K562 (cell line): ENCODE data around the gene CYBRD1. TPM values are rescaled to one million over a fixed set of nuclear protein-coding genes. Genes with fewer than 3 reads are reported as not detected.

Experiments
- BMI1 ChIP-seq: fragments of 150-350 bp; IDR thresholded peaks from 2 replicates; pipeline ENCODE4 v1.6.1; 2014; ENCODE audit warnings: low read length
- CREB1 ChIP-seq, 2 experiments: sonication (generic) in 1 of 2; formaldehyde crosslinking in 1 of 2; IDR thresholded peaks; 2 replicates each; pipeline versions ENCODE4 v1.6.1 to v1.8.0; 2012 to 2022; ENCODE audit warnings: inconsistent platforms in 1 of 2, mild to moderate bottlenecking in 1 of 2, missing genetic modification reagents in 1 of 2, moderate library complexity in 1 of 2
- CREM ChIP-seq: IDR thresholded peaks from 2 replicates; pipeline ENCODE4 v1.6.1; 2014; ENCODE audit warnings: antibody characterized with exemption, low read depth
- E2F3 ChIP-seq: fragments of 250-450 bp; sonication (Bioruptor Pico); IDR thresholded peaks from 2 replicates; pipeline ENCODE4 v1.4.0; 2020; ENCODE audit warnings: mild to moderate bottlenecking
- FOXM1 ChIP-seq, 2 experiments: fragments of 450-650 bp in 1 of 2; sonication (generic) in 1 of 2; formaldehyde crosslinking in 1 of 2; IDR thresholded peaks; 2 replicates each; pipeline versions ENCODE4 v1.6.1 to v1.9.0; 2017 to 2022; ENCODE audit warnings: low read depth in 2 of 2, mild to moderate bottlenecking in 2 of 2, missing genetic modification reagents in 1 of 2, moderate library complexity in 1 of 2
- HDAC8 ChIP-seq: fragments of 450-650 bp; IDR thresholded peaks from 2 replicates; pipeline ENCODE4 v1.6.1; 2016; ENCODE audit warnings: mild to moderate bottlenecking, missing genetic modification characterization, moderate library complexity, missing compliant biosample characterization
- PRMT5 ChIP-seq: sonication (generic); formaldehyde crosslinking; IDR thresholded peaks from 2 replicates; pipeline ENCODE4 v1.5.0; 2020; ENCODE audit warnings: missing genetic modification reagents
- THRAP3 ChIP-seq: fragments of 450-650 bp; IDR thresholded peaks from 2 replicates; pipeline ENCODE4 v1.6.1; 2016; ENCODE audit warnings: mild to moderate bottlenecking, inconsistent platforms, borderline replicate concordance
- ZNF212 ChIP-seq: fragments of 450-650 bp; formaldehyde crosslinking; IDR thresholded peaks from 2 replicates; pipeline ENCODE4 v1.4.0; 2020; ENCODE audit warnings: mild to moderate bottlenecking
- ZNF75A ChIP-seq: fragments of 450-650 bp; formaldehyde crosslinking; IDR thresholded peaks from 2 replicates; pipeline ENCODE4 v1.4.0; 2020; ENCODE audit warnings: mild to moderate bottlenecking
- polyA plus RNA-seq, 8 experiments: library from polyadenylated mRNA; depleted of rRNA in 4 of 8; stranded (reverse) in 5 of 8; unstranded in 3 of 8; fragments of >200 nt; fragmentation: Nextera tagmentation in 2 of 8; fragmentation: Illumina TruSeq in 1 of 8; extraction: Ambion mirVana in 2 of 8; extraction: Trizol in 1 of 8; gene quantifications; 2 replicates each; pipeline versions ENCODE4 v1.2.1 to v1.2.3, GENCODE V29; 2011 to 2014; ENCODE audit warnings: inconsistent platforms in 1 of 8, missing spikeins in 1 of 8
- total RNA-seq, 7 experiments: library from RNA; depleted of rRNA in 6 of 7; stranded (reverse); fragments of >200 nt in 6 of 7; fragmentation: Illumina TruSeq in 2 of 7; extraction: Trizol in 2 of 7; gene quantifications; 2 replicates each; pipeline versions ENCODE4 v1.2.1 to v1.2.3, GENCODE V29; 2011 to 2021; ENCODE audit warnings: low replicate concordance in 1 of 7
- TF ChIP-seq, protein P1 (sequence below): fragments of 450-650 bp; IDR thresholded peaks from 2 replicates; pipeline ENCODE4 v1.6.1; 2018; ENCODE audit not compliant: partially characterized antibody
- TF ChIP-seq, protein P2 (sequence below): fragments of 450-650 bp; formaldehyde crosslinking; IDR thresholded peaks from 2 replicates; pipeline ENCODE4 v1.4.0; 2022; ENCODE audit warnings: missing genetic modification characterization
- TF ChIP-seq, protein P3 (sequence below): fragments of 450-650 bp; formaldehyde crosslinking; conservative IDR thresholded peaks from 2 replicates; pipeline ENCODE4 v1.4.0; 2022; ENCODE audit warnings: mild to moderate bottlenecking, missing genetic modification characterization
- TF ChIP-seq, protein P4 (sequence below): sonication (generic); formaldehyde crosslinking; IDR thresholded peaks from 2 replicates; pipeline ENCODE4 v1.8.1; 2023; ENCODE audit warnings: mild to moderate bottlenecking, missing genetic modification reagents, moderate library complexity
- TF ChIP-seq, protein P5 (sequence below): fragments of 450-650 bp; IDR thresholded peaks from one replicate; pipeline ENCODE4 v1.6.1; 2018; ENCODE audit warnings: mild to moderate bottlenecking, moderate library complexity; ENCODE audit not compliant: partially characterized antibody

Gene CYBRD1
- total and polyA plus RNA-seq, 9 of the 15 experiments (the other 6 are each of a cell fraction or from before 2014, with no cell fraction given), result 9.6 to 22.4 (median 15.6) TPM

DNA sequence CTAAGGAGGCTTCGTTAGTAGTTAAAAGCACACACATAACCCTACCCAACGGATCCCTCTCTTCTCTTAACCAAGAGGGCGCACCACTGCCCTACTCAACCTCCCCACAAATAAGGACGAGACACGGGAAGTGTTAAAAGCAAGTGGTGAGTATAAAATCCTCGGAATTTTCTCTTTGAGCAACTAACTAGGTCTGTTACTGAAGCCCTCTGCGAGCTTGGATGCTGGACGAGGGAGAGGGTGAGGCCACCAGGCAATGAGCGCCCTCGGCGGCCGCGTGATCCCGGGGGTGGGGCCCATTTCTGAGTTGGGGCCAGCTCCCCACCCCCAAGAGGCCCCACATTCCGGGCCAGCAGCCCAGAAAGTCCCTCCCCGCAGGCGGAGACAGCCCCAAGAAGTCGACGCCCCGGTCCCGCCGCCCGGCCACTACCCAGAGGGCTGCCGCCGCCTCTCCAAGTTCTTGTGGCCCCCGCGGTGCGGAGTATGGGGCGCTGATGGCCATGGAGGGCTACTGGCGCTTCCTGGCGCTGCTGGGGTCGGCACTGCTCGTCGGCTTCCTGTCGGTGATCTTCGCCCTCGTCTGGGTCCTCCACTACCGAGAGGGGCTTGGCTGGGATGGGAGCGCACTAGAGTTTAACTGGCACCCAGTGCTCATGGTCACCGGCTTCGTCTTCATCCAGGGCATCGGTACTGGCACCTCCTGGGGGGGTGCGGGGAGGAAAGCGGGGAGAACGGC, at the start of gene CYBRD1 (continued):
- peak; percentile 52; the same call in 1 of the 2 replicates for TF ChIP-seq FOXM1 (IDR thresholded peaks at IDR 0.05; ENCODE audit: low read depth)
- TF ChIP-seq FOXM1 (CRISPR knock-in tag; IDR thresholded peaks at IDR 0.05; ENCODE audit: low read depth), result no peak
- TF ChIP-seq, protein P1, sequence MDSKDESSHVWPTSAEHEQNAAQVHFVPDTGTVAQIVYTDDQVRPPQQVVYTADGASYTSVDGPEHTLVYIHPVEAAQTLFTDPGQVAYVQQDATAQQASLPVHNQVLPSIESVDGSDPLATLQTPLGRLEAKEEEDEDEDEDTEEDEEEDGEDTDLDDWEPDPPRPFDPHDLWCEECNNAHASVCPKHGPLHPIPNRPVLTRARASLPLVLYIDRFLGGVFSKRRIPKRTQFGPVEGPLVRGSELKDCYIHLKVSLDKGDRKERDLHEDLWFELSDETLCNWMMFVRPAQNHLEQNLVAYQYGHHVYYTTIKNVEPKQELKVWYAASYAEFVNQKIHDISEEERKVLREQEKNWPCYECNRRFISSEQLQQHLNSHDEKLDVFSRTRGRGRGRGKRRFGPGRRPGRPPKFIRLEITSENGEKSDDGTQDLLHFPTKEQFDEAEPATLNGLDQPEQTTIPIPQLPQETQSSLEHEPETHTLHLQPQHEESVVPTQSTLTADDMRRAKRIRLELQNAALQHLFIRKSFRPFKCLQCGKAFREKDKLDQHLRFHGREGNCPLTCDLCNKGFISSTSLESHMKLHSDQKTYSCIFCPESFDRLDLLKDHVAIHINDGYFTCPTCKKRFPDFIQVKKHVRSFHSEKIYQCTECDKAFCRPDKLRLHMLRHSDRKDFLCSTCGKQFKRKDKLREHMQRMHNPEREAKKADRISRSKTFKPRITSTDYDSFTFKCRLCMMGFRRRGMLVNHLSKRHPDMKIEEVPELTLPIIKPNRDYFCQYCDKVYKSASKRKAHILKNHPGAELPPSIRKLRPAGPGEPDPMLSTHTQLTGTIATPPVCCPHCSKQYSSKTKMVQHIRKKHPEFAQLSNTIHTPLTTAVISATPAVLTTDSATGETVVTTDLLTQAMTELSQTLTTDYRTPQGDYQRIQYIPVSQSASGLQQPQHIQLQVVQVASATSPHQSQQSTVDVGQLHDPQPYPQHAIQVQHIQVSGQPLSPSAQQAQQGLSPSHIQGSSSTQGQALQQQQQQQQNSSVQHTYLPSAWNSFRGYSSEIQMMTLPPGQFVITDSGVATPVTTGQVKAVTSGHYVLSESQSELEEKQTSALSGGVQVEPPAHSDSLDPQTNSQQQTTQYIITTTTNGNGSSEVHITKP, result peak; percentile 55
- no peak for TF ChIP-seq ZNF75A (CRISPR knock-in tag)
- TF ChIP-seq, protein P2, sequence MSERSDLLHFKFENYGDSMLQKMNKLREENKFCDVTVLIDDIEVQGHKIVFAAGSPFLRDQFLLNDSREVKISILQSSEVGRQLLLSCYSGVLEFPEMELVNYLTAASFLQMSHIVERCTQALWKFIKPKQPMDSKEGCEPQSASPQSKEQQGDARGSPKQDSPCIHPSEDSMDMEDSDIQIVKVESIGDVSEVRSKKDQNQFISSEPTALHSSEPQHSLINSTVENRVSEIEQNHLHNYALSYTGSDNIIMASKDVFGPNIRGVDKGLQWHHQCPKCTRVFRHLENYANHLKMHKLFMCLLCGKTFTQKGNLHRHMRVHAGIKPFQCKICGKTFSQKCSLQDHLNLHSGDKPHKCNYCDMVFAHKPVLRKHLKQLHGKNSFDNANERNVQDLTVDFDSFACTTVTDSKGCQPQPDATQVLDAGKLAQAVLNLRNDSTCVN (CRISPR knock-in tag), result 0 out of 2 replicates have a peak, but pooled peaks have one; percentile 13
- TF ChIP-seq CREB1 (IDR thresholded peaks at IDR 0.05), result peak; percentile 29; the same call in 1 of the 2 replicates
- no peak for TF ChIP-seq CREB1 (CRISPR knock-in tag; IDR thresholded peaks at IDR 0.05)
- TF ChIP-seq THRAP3, result no peak
- TF ChIP-seq CREM, result peak; percentile 37; the same call in 1 of the 2 replicates
- TF ChIP-seq ZNF212 (CRISPR knock-in tag), result no peak
- TF ChIP-seq, protein P3, sequence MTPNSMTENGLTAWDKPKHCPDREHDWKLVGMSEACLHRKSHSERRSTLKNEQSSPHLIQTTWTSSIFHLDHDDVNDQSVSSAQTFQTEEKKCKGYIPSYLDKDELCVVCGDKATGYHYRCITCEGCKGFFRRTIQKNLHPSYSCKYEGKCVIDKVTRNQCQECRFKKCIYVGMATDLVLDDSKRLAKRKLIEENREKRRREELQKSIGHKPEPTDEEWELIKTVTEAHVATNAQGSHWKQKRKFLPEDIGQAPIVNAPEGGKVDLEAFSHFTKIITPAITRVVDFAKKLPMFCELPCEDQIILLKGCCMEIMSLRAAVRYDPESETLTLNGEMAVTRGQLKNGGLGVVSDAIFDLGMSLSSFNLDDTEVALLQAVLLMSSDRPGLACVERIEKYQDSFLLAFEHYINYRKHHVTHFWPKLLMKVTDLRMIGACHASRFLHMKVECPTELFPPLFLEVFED (CRISPR knock-in tag), result 0 out of 2 replicates have a peak, but pooled peaks have one; percentile 43
- TF ChIP-seq, protein P4, sequence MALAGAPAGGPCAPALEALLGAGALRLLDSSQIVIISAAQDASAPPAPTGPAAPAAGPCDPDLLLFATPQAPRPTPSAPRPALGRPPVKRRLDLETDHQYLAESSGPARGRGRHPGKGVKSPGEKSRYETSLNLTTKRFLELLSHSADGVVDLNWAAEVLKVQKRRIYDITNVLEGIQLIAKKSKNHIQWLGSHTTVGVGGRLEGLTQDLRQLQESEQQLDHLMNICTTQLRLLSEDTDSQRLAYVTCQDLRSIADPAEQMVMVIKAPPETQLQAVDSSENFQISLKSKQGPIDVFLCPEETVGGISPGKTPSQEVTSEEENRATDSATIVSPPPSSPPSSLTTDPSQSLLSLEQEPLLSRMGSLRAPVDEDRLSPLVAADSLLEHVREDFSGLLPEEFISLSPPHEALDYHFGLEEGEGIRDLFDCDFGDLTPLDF (CRISPR knock-in tag), result 0 out of 2 replicates have a peak, but pooled peaks have one; percentile 63
- no peak; the same call in 1 of the 2 replicates for TF ChIP-seq PRMT5 (CRISPR knock-in tag)
- no peak for TF ChIP-seq BMI1
- TF ChIP-seq E2F3 (CRISPR knock-in tag), result 0 out of 2 replicates have a peak, but pooled peaks have one; percentile 63
- TF ChIP-seq, protein P5, sequence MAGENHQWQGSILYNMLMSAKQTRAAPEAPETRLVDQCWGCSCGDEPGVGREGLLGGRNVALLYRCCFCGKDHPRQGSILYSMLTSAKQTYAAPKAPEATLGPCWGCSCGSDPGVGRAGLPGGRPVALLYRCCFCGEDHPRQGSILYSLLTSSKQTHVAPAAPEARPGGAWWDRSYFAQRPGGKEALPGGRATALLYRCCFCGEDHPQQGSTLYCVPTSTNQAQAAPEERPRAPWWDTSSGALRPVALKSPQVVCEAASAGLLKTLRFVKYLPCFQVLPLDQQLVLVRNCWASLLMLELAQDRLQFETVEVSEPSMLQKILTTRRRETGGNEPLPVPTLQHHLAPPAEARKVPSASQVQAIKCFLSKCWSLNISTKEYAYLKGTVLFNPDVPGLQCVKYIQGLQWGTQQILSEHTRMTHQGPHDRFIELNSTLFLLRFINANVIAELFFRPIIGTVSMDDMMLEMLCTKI, result no peak
- 0 out of 2 replicates have a peak, but pooled peaks have one; percentile 5 for TF ChIP-seq HDAC8 (tag)
